Ishikawa (cell line): Measurements from ENCODE around the gene TRDMT1.

Experiments
- CEBPB ChIP-seq: IDR thresholded peaks from 2 replicates; pipeline ENCODE4 v1.6.1; 2012
- CREB1 ChIP-seq: IDR thresholded peaks from 2 replicates; pipeline ENCODE4 v1.6.1; 2012; ENCODE audit warnings: low read depth
- EGR1 ChIP-seq: IDR thresholded peaks from 2 replicates; pipeline ENCODE4 v1.6.1; 2012
- EP300 ChIP-seq: IDR thresholded peaks from 2 replicates; pipeline ENCODE4 v1.6.1; 2012; ENCODE audit warnings: borderline replicate concordance
- FOXM1 ChIP-seq: IDR thresholded peaks from 2 replicates; pipeline ENCODE4 v1.6.1; 2012; ENCODE audit warnings: low read depth, borderline replicate concordance
- NFIC ChIP-seq: IDR thresholded peaks from 2 replicates; pipeline ENCODE4 v1.6.1; 2012
- RAD21 ChIP-seq: IDR thresholded peaks from 2 replicates; pipeline ENCODE4 v1.6.1; 2012; ENCODE audit warnings: low read depth
- TAF1 ChIP-seq: IDR thresholded peaks from 2 replicates; pipeline ENCODE4 v1.6.1; 2012; ENCODE audit warnings: low read depth, mild to moderate bottlenecking
- TCF12 ChIP-seq: IDR thresholded peaks from 2 replicates; pipeline ENCODE4 v1.6.1; 2012; ENCODE audit warnings: low read depth
- TEAD4 ChIP-seq: IDR thresholded peaks from 2 replicates; pipeline ENCODE4 v1.6.1; 2012
- YY1 ChIP-seq: IDR thresholded peaks from 2 replicates; pipeline ENCODE4 v1.6.1; 2012; ENCODE audit warnings: low read depth
- ZBTB7A ChIP-seq: IDR thresholded peaks from 2 replicates; pipeline ENCODE4 v1.6.1; 2012; ENCODE audit warnings: low read depth
- TF ChIP-seq, protein P1 (sequence below): IDR thresholded peaks from 2 replicates; pipeline ENCODE4 v1.6.1; 2012
- TF ChIP-seq, protein P2 (sequence below): IDR thresholded peaks from 2 replicates; pipeline ENCODE4 v1.6.1; 2012; ENCODE audit warnings: low read depth, mild to moderate bottlenecking
- TF ChIP-seq, protein P3 (sequence below): IDR thresholded peaks from 2 replicates; pipeline ENCODE4 v1.6.1; 2012

TRDMT1 gene

DNA sequence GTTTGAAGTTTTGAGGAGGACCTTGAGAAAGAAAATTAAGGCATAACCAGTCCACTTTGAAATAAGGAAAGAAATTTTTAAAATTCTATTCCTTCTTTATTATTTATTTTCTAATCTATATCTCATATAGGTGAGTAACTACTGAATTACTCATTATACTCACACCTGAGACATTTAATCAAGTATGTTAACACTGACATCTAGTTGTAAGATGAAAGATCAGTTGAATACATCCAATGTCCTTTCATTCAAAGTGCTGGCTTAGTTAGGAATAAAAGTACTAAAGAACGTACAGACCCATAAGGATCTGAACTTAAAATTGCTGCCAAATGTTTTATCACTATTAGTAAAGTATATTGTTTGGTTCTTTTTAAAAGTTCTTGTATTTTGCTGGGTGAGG is 23.5 kb downstream of the TRDMT1 start:
- TF ChIP-seq, protein P1, sequence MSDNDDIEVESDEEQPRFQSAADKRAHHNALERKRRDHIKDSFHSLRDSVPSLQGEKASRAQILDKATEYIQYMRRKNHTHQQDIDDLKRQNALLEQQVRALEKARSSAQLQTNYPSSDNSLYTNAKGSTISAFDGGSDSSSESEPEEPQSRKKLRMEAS = no peak
- TF ChIP-seq, protein P2, sequence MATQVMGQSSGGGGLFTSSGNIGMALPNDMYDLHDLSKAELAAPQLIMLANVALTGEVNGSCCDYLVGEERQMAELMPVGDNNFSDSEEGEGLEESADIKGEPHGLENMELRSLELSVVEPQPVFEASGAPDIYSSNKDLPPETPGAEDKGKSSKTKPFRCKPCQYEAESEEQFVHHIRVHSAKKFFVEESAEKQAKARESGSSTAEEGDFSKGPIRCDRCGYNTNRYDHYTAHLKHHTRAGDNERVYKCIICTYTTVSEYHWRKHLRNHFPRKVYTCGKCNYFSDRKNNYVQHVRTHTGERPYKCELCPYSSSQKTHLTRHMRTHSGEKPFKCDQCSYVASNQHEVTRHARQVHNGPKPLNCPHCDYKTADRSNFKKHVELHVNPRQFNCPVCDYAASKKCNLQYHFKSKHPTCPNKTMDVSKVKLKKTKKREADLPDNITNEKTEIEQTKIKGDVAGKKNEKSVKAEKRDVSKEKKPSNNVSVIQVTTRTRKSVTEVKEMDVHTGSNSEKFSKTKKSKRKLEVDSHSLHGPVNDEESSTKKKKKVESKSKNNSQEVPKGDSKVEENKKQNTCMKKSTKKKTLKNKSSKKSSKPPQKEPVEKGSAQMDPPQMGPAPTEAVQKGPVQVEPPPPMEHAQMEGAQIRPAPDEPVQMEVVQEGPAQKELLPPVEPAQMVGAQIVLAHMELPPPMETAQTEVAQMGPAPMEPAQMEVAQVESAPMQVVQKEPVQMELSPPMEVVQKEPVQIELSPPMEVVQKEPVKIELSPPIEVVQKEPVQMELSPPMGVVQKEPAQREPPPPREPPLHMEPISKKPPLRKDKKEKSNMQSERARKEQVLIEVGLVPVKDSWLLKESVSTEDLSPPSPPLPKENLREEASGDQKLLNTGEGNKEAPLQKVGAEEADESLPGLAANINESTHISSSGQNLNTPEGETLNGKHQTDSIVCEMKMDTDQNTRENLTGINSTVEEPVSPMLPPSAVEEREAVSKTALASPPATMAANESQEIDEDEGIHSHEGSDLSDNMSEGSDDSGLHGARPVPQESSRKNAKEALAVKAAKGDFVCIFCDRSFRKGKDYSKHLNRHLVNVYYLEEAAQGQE = no peak
- no peak for TF ChIP-seq RAD21
- no peak for TF ChIP-seq EGR1
- no peak for TF ChIP-seq FOXM1
- no peak for TF ChIP-seq NFIC
- no peak for TF ChIP-seq EP300

DNA sequence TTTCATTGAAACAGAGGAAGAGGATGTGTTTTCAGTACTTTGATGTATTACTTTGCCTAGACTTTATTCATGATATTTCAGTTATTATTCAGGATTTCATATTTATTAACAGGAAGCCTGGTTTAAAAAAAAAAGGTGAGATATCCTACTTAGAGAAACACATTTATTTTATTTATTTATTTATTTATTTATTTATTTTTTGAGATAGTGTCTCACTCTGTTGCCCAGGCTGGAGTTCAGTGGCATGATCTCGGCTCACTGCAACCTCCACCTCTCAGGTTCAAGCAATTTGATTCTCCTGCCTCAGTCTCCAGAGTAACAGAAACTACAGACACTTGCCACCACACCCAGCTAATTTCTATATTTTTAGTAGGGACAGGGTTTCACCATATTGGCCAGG is 24.5 kb downstream of the TRDMT1 start:
- no peak for TF ChIP-seq TEAD4
- no peak for TF ChIP-seq NFIC

DNA sequence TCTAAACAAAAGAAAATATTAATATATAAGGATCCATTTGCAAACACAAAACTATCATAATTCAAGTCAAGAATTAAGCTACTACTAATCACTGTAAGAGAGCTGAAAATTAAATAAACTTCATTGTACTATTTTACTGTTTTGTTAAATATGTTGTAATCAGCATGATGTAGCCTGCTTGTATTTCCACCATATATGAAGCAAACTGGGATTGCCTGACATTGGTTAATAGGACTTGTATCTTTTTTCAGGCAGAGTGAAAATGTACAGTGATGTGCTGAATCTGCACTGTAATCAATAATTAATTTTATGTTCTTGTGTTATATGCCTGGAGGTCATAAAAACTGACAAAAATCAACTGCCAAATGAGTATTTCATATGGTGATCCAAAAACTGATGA is 25.4 kb downstream of the TRDMT1 start:
- TF ChIP-seq CREB1 (no peak), ZBTB7A (no peak), TEAD4 (no peak), YY1 (no peak), FOXM1 (no peak), CEBPB (no peak), TAF1 (no peak), EP300 (no peak), TCF12 (no peak), EGR1 (no peak), RAD21 (no peak), NFIC (no peak)
- TF ChIP-seq, protein P3, sequence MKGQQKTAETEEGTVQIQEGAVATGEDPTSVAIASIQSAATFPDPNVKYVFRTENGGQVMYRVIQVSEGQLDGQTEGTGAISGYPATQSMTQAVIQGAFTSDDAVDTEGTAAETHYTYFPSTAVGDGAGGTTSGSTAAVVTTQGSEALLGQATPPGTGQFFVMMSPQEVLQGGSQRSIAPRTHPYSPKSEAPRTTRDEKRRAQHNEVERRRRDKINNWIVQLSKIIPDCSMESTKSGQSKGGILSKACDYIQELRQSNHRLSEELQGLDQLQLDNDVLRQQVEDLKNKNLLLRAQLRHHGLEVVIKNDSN = no peak
- TF ChIP-seq, protein P1 = no peak
- TF ChIP-seq, protein P2 = no peak

DNA sequence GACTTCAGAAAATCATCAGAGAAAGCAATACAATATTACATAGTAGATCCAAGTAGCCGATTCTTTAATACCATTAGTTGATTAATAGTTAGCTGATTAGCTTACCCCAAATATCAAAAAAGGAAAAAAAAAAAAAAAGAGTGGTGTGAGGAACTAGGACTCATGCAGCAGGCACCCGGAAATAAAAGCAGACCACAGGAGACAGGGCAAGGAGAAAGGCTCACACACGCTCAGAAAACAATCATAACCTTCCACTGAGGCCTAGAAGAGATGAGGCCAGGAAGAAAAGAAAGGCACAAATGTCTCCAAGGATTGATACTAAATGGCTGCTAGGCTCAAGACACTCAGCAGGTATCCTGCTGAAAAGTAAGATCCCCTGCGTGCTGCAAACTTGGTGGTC is 25.9 kb downstream of the TRDMT1 start:
- TF ChIP-seq CEBPB (no peak), ZBTB7A (no peak), TEAD4 (no peak), CREB1 (no peak), FOXM1 (no peak), EP300 (no peak), TAF1 (no peak)

DNA sequence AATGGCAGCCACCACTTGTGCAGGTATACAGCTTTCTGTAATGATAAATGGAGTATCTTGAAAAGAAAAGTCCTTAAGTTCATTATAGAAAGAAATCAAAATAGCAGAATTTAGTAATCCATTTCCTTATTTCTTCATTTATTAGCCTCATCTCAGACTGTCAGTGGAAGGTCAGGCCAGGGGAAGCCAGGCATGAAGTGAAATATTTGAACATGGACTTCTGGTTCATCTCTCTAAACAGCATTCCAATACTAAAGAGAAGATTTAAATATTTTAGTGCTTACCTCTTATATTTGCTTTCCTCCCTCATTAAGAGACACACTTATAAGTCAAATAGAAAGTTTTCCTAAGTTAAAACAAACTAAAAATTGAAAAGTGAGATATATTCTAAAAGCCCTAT is 26.8 kb downstream of the TRDMT1 start:
- TF ChIP-seq CREB1 (no peak), NFIC (no peak), RAD21 (no peak), YY1 (no peak), EGR1 (no peak), EP300 (no peak), ZBTB7A (no peak), CEBPB (no peak)
- TF ChIP-seq, protein P3 = no peak
- TF ChIP-seq, protein P2 = no peak
